Colonic mucosa (tissue), 4 donors: ENCODE data around the gene GRIA4. TPM values are rescaled to one million over a fixed set of nuclear protein-coding genes. Genes with fewer than 3 reads are reported as not detected.

ENCODE experiments used
- DNase-seq: peaks from one replicate; pipeline ENCODE4 v3.0.0-alpha.2; 2020
- H3K27ac ChIP-seq: fragments of 200-600 bp; one replicate; pipeline ENCODE4 v1.8.0; 2021
- H3K27me3 ChIP-seq: fragments of 200-600 bp; one replicate; pipeline ENCODE4 v1.8.0; 2021
- H3K36me3 ChIP-seq: fragments of 200-600 bp; one replicate; pipeline ENCODE4 v1.8.0; 2021
- H3K4me1 ChIP-seq: fragments of 200-600 bp; one replicate; pipeline ENCODE4 v1.8.0; 2021; ENCODE audit warnings: mild to moderate bottlenecking
- H3K4me3 ChIP-seq: fragments of 200-600 bp; one replicate; pipeline ENCODE4 v1.8.0; 2021
- H3K9ac ChIP-seq, 2 donors: one replicate each; pipeline ENCODE4 v1.7.0; 2013; ENCODE audit warnings: control low read depth in 2 of 2, low read depth in 2 of 2, low read length in 2 of 2
- H3K9me3 ChIP-seq: fragments of 200-600 bp; one replicate; pipeline ENCODE4 v1.8.0; 2021
- intact Hi-C: fragments of 100-400 bp; cut with DNase I; formaldehyde crosslinking; loops from one replicate; pipeline ENCODE4 v1.14.1; 2022
- total RNA-seq, 2 donors: library from RNA; stranded (reverse); fragmentation: NEBNext Ultra II Directional in 1 of 2; extraction: Animal tissue kit (Norgen Biotek cat#: 25700) in 1 of 2; gene quantifications; one replicate each; pipeline ENCODE4 v1.2.1, GENCODE V29; 2021
- TF ChIP-seq, protein P1 (sequence below): fragments of 200-600 bp; IDR thresholded peaks from one replicate; pipeline ENCODE4 v1.8.0; 2022; ENCODE audit warnings: antibody characterized with exemption, mild to moderate bottlenecking
- donor health status: healthy.
- donor health status: DM: no; HTN: no; CAD: no.
- donor health status: DM: no; HTN: no; CAD: no.

GRIA4 gene
- total RNA-seq, 2 donors from 2014 or later, result 0.67 to 0.69 TPM

DNA sequence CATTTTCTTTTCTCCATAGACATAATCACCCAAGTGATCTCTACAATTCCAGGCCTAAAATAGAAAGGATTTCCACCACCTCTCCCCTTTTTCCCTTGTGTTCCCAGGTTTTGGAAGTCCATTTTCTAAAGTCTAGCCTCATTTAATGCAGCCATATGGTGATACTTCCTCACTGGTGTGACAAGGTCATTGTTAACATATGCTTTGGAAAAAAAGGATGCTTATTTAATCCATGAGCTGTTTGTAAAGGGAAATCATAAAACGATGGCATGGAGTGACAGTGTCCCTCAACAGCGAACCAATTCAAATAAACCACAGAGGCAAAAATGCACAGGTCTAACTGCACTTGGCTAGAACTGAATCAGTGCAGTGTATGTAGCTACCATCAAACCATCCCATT lies 26.6 kb downstream of the GRIA4 start:
- H3K9me3 ChIP-seq, result no peaks in the 10 kb centered on the region
- H3K4me1 ChIP-seq, result no peaks in the 10 kb centered on the region
- no peak overlapping the region for H3K27ac ChIP-seq
- no peaks in the 10 kb centered on the region for H3K36me3 ChIP-seq
- intact Hi-C loops, result no loop called here
- TF ChIP-seq, protein P1, sequence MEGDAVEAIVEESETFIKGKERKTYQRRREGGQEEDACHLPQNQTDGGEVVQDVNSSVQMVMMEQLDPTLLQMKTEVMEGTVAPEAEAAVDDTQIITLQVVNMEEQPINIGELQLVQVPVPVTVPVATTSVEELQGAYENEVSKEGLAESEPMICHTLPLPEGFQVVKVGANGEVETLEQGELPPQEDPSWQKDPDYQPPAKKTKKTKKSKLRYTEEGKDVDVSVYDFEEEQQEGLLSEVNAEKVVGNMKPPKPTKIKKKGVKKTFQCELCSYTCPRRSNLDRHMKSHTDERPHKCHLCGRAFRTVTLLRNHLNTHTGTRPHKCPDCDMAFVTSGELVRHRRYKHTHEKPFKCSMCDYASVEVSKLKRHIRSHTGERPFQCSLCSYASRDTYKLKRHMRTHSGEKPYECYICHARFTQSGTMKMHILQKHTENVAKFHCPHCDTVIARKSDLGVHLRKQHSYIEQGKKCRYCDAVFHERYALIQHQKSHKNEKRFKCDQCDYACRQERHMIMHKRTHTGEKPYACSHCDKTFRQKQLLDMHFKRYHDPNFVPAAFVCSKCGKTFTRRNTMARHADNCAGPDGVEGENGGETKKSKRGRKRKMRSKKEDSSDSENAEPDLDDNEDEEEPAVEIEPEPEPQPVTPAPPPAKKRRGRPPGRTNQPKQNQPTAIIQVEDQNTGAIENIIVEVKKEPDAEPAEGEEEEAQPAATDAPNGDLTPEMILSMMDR, result no peak
- no peaks in the 10 kb centered on the region for H3K27me3 ChIP-seq
- DNase-seq, result no peak
- H3K9ac ChIP-seq, result no peak overlapping the region
- H3K4me3 ChIP-seq, result no peak overlapping the region

DNA sequence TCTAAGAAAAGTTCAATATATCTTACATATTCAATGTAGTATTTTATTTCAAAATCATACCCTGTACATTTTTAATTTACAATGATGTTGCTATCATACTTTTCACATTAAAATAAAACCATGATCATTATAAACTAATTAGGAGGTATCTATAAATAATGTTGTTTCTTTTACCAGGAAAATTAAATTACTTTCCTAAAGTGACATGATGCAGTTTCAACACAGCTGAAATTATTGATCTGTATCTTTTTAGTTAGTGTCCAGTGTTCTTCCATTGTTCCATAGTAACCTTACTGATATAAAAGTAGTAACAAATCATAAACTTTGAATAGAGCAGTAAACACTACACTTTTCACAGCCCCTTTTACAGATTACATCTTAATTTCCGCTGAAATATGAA lies 29.7 kb downstream of the GRIA4 start:
- intact Hi-C loops, result no loop called here
- TF ChIP-seq, protein P1, result no peak
- no peaks in the 10 kb centered on the region for H3K27me3 ChIP-seq
- H3K9me3 ChIP-seq, result no peaks in the 10 kb centered on the region
- H3K4me1 ChIP-seq, result no peaks in the 10 kb centered on the region
- no peak overlapping the region for H3K27ac ChIP-seq
- no peak overlapping the region for H3K4me3 ChIP-seq
- no peak for DNase-seq
- no peak overlapping the region for H3K9ac ChIP-seq
- no peaks in the 10 kb centered on the region for H3K36me3 ChIP-seq

DNA sequence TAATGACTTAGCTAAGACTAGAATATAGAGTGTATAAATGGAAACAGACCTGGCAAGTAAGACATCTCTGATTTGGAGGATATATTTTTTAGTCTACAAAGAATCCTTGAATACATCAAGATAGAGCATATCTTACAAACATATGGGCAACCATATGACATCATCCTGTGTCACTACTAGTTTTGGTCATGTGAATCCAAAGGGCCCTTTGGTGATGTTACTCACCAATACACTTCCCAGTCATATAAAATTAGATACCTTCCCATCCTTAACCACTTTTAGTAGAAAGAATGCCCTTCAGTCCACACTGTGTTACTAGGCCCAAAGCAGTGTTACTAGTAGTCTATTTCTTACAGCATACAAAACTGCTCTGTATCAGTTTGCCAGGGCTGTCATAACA lies 31.6 kb downstream of the GRIA4 start:
- Histone ChIP-seq H3K4me3 (no peak overlapping the region), H3K36me3 (no peaks in the 10 kb centered on the region), H3K27ac (no peak overlapping the region), H3K4me1 (no peaks in the 10 kb centered on the region), H3K27me3 (no peaks in the 10 kb centered on the region), H3K9ac (no peak overlapping the region), H3K9me3 (no peaks in the 10 kb centered on the region)
- intact Hi-C loops, result no loop called here
- no peak for DNase-seq
- TF ChIP-seq, protein P1, result no peak

DNA sequence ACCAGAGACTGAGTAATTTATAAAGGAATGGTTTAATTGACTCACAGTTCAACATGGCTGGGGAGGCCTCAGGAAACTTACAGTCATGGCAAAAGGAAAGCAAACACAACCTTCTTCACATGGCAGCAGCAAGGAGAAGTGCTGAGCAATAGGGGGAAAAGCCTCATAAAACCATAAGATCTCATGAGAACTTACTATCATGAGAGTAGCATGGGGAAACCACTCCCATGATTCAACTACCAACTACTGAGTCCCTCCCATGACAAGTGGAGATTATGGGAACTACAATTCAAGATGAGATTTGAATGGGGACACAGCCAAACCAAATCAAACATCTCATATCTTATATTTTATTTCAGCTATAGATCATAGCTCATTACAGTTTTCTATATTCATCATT lies 33.0 kb downstream of the GRIA4 start:
- TF ChIP-seq, protein P1, result no peak
- Histone ChIP-seq H3K4me3 (no peak overlapping the region), H3K4me1 (no peaks in the 10 kb centered on the region), H3K27me3 (no peaks in the 10 kb centered on the region), H3K36me3 (no peaks in the 10 kb centered on the region), H3K9ac (no peak overlapping the region), H3K9me3 (no peaks in the 10 kb centered on the region), H3K27ac (no peak overlapping the region)
- no peak for DNase-seq
- intact Hi-C loops, result no loop called here

DNA sequence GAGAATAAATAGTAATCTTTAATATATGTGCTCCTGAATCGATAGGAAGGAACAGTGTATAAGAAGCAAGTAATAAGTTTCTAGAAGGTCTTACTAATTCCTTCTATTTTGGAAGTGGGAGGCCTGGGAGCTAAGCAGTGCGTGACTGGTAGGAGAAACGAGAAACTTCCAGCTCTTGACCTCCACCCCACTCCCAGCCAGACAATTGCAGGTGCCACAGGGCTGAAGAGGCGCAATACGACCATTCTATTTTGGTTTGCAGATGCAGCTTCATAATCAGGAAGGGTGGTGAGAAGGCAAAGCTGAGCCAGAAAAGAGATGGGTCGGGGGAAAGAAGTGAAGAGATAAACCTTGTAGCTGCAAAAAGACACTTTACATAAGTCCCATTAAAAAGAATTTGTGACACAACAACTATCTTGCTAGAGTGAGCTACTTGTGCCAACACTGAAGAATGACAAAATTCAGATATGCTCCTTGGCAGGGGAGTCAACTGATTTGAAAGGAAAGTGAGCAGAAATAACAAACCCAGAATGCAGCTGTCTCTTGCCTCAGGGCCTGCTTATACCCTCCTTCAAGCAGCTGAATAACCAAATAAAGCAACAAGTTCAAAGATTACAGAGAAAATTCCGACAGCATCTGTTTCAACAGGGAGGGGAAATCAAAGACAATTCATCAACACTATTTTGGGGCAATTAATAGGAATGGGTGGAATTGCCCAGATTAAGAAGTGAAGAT lies 35.1 kb downstream of the GRIA4 start:
- no peak overlapping the region for H3K9ac ChIP-seq
- no peaks in the 10 kb centered on the region for H3K9me3 ChIP-seq
- H3K27ac ChIP-seq, result no peak overlapping the region
- no peaks in the 10 kb centered on the region for H3K36me3 ChIP-seq
- no peak overlapping the region for H3K4me3 ChIP-seq
- no peak for DNase-seq
- intact Hi-C loops, result no loop called here
- no peaks in the 10 kb centered on the region for H3K27me3 ChIP-seq
- no peaks in the 10 kb centered on the region for H3K4me1 ChIP-seq
- TF ChIP-seq, protein P1, result no peak
